ENCODE measurements around the gene PAFAH2. TPM values are rescaled to one million over a fixed set of nuclear protein-coding genes. Genes with fewer than 3 reads are reported as not detected.
"Not testable (repeated sequence)": the region's sequence is repeated elsewhere in the genome, so short reads cannot be mapped to it uniquely, and the experiment has no call there.

PAFAH2 gene
- total RNA-seq, 1 experiment from 2014 or later = 13.0 TPM

DNA sequence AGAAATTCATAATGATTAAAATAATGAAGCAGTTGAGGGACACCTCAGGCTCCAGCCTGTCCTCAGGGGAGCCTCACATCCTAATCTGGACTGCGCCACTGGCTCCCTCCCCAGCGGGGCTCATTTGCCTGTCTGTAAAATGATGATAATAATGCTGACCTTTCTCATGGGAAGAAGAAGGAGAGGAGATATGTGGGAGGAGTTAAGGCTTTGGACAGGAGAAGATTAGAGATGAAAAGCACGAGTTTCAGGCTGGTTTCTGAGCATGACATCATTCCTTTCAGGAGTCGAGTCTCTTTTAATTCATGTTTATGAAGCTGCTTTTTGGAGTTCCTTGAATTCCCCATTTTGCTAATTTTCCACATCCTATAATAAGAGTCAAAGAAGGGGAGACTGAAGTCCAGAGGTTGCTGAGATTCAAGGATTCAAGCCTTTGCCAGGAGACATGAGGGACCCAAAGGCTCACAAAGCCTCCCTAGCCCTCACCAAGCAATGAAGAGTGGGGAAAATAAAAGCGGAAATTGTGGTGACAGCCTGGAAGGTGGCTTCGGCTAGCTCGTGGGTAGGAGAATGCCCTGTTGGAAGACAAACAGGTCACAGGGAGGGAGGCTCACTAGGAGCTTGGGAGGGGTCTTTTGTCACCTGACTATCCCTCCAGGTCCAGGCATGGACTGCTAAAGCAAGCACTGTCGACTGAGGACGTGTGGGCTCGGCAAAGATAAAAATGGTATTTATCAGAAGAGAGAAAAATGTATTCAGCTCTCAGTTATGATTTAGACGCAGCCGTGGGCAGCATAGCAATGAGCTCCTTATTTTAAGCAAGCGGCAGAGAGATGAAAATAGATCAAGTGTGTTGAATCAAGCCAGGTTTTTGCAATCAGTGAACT lies 64.1 kb downstream of the PAFAH2 start:
- H3K27me3 ChIP-seq (ENCODE audit: insufficient read depth, low read length) = no peaks in the 10 kb centered on the region
- intact Hi-C loops (cut with micrococcal nuclease) = no loop called here
- DNase-seq (ENCODE audit: low read depth, low spot score) = no peak
- no peak overlapping the region for H3K27ac ChIP-seq (ENCODE audit: low read depth, low read length)
- ChIA-PET POLR2A (no interaction called here), CTCF (no interaction called here), RAD21 (ENCODE audit: low non-redundant PET in 1 of 2, low total read pairs in 2 of 2, uncharacterized antibody in 2 of 2, unreplicated experiment in 2 of 2) (no interaction called here)
- H3K4me3 ChIP-seq (replicated peaks in 1 of 2; ENCODE audit: low read depth in 1 of 2, low read length in 2 of 2) = no peak overlapping the region
- no peak for TF ChIP-seq SIN3A (IDR thresholded peaks at IDR 0.05; ENCODE audit: low read depth)
- no peak for TF ChIP-seq CBX3 (IDR thresholded peaks at IDR 0.05; ENCODE audit: low read depth)
- TF ChIP-seq, protein P1, sequence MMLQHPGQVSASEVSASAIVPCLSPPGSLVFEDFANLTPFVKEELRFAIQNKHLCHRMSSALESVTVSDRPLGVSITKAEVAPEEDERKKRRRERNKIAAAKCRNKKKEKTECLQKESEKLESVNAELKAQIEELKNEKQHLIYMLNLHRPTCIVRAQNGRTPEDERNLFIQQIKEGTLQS (IDR thresholded peaks at IDR 0.05) = no peak
- no peak for TF ChIP-seq SRF (IDR thresholded peaks at IDR 0.05; ENCODE audit: low read depth)
- no peak for TF ChIP-seq EZH2phosphoT487 (IDR thresholded peaks at IDR 0.05; ENCODE audit: borderline replicate concordance)
- no peak overlapping the region for H3K4me2 ChIP-seq (ENCODE audit: low read length)
- H3K9me2 ChIP-seq (ENCODE audit: insufficient read depth) = no peaks in the 10 kb centered on the region
- H3K9me3 ChIP-seq (ENCODE audit: control insufficient read depth in 1 of 2, insufficient read depth in 1 of 2, low read depth in 1 of 2, low read length in 2 of 2) = no peaks in the 10 kb centered on the region
- no peak overlapping the region for H3K9ac ChIP-seq (ENCODE audit: low read length)
- BruUV-seq (replicated peaks) = no TSS peak
- no peaks in the 10 kb centered on the region for H3K36me3 ChIP-seq (ENCODE audit: control insufficient read depth in 1 of 2, insufficient read depth in 2 of 2, low read length in 2 of 2)
- ATAC-seq = no peak
- H3K4me1 ChIP-seq (ENCODE audit: control insufficient read depth in 1 of 2, insufficient read depth in 2 of 2, low read length in 2 of 2) = no peaks in the 10 kb centered on the region
- H2AFZ ChIP-seq (ENCODE audit: low read depth, low read length, poor library complexity, severe bottlenecking) = no peak overlapping the region
- no peaks in the 10 kb centered on the region for H3K79me2 ChIP-seq (ENCODE audit: insufficient read depth, low read length)
- no peaks in the 10 kb centered on the region for H4K20me1 ChIP-seq (ENCODE audit: insufficient read depth)

DNA sequence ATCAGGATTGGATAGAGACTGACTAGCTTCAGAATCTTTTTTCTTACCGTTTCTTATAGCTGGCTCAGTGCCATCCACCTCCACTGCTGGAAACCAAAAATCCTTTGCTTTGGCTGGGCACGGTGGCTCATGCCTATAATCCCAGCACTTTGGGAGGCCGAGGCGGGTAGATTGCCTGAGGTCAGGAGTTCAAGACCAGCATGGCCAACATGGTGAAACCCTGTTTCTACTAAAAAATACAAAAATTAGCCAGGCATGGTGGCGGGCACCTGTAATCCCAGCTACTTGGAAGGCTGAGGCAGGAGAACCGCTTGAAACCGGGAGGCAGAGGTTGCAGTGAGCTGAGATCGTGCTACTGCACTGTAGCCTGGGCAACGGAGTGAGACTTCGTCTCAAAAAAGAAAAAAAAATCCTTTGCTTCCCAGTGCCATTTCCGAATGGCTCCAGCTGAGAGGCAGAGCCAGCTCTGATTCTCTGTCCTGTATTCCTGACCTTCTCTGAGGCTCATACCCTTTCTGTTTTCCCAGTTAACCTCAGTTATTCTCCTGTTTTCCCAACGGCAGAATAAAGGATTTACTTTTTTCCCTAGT lies 65.0 kb downstream of the PAFAH2 start:
- RAD21 ChIA-PET (ENCODE audit: low non-redundant PET in 1 of 2, low total read pairs in 2 of 2, uncharacterized antibody in 2 of 2, unreplicated experiment in 2 of 2) = not testable (repeated sequence)

More for the DNA sequence above, 65.0 kb downstream of the PAFAH2 start:
- H3K9ac ChIP-seq (ENCODE audit: low read length); H4K20me1 ChIP-seq (ENCODE audit: insufficient read depth); H3K9me2 ChIP-seq (ENCODE audit: insufficient read depth); H3K79me2 ChIP-seq (ENCODE audit: insufficient read depth, low read length); H2AFZ ChIP-seq (ENCODE audit: low read depth, low read length, poor library complexity, severe bottlenecking); H3K4me3 ChIP-seq (replicated peaks in 1 of 2; ENCODE audit: low read depth in 1 of 2, low read length in 2 of 2); intact Hi-C loops (cut with micrococcal nuclease); H3K4me1 ChIP-seq (ENCODE audit: control insufficient read depth in 1 of 2, insufficient read depth in 2 of 2, low read length in 2 of 2); H3K36me3 ChIP-seq (ENCODE audit: control insufficient read depth in 1 of 2, insufficient read depth in 2 of 2, low read length in 2 of 2); ATAC-seq; CTCF ChIA-PET; H3K27ac ChIP-seq (ENCODE audit: low read depth, low read length); H3K27me3 ChIP-seq (ENCODE audit: insufficient read depth, low read length); POLR2A ChIA-PET; H3K9me3 ChIP-seq (ENCODE audit: control insufficient read depth in 1 of 2, insufficient read depth in 1 of 2, low read depth in 1 of 2, low read length in 2 of 2); DNase-seq (ENCODE audit: low read depth, low spot score); H3K4me2 ChIP-seq (ENCODE audit: low read length); BruUV-seq (replicated peaks): not testable (repeated sequence)
